ENCODE results near the gene NBPF9.
"Not testable (repeated sequence)": the region's sequence is repeated elsewhere in the genome, so short reads cannot be mapped to it uniquely, and the experiment has no call there.

NBPF9 gene

GRCh38 chr1:149103109-149104081 lies at the start of gene NBPF9:
Gene NBPF9 (minus strand): TSS chr1:149103551. CDS start chr1:149082139, 21,412 bp downstream.
- not testable (repeated sequence) for DNase-seq (ENCODE audit: extremely low read depth, low read depth)

DNA sequence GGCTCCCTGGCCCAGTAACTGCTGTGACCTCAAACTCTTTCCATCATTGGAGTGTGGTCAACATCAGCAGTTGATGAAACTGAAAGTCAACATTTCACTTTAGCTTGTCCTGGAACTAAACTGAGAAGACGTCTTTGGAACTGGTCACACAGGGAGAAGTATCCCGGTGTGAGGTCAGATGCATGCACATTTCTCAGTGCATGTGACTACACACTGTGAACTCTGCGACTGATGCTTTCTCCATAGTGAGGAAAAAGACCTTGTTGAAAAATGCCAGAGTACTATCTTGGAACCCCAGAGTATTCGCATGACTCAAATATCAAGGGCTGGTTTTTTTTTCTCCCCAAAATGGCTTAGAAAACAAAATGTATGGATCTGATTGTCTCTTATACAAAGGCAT lies 46.6 kb upstream of the NBPF9 start:
- DNase-seq (ENCODE audit: extremely low read depth, low read depth), result not testable (repeated sequence)

DNA sequence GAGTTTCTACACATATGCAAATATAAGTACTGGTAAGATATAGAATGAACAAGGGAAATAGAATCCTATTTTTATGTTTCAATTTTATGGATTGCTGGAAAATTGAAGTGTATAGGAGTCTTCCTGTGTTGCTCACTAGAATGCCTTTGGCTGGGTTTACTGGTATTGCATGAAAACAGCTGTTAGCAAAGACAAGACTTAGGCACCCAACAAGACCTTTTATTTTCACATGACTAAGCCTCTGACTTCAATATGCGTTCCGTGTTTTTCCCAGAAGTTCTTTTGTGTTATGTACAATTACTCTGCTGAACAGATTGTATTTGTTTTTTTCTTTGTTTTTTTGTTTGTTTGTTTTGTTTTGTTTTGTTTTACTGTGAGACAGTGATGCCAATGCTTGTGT lies 34.2 kb upstream of the NBPF9 start:
- not testable (repeated sequence) for DNase-seq (ENCODE audit: extremely low read depth, low read depth)

DNA sequence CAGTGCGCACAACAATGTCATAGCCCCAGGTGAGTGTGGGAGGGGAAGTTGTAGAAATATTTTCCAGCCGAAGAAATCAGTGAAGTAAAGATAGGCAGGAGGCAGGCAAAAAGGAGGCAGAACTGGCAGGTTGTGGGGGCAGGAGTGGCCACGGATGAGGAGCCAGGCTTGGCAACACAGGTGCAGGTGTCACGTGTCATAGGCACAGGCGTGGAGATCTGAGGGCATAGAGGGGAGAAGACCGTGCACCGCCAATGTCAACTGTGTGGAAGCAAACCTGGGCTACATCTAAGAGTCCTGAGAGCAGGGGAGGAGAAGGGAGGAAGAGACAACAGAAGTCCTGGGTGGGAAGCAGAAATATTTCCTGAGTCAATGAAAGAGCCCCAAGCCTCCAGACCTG lies 27.6 kb upstream of the NBPF9 start:
- DNase-seq (ENCODE audit: extremely low read depth, low read depth), result not testable (repeated sequence)

DNA sequence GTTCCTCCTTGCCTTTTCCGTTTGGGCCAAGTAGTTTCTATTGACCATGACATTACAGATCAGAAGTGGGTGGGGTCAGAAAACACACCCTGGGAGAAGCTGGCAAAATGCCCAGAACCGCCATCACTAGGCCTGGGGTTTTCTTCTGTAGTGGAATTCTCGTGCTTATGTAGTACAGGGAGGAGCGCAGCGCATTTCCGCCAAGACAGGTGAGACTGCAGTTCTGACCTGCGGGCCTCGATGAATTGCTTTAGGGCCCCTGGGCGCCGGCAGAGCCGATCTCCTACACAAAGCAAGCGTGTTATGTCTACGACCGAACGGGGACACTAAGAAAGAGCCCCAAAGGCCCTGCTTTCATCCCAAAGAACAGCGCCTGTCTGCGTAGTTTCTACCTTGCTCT lies 25.9 kb upstream of the NBPF9 start:
- DNase-seq (ENCODE audit: extremely low read depth, low read depth), result not testable (repeated sequence)

GRCh38 chr1:149126555-149127145 lies 23.3 kb upstream of the NBPF9 start:
- not testable (repeated sequence) for DNase-seq (ENCODE audit: extremely low read depth, low read depth)

DNA sequence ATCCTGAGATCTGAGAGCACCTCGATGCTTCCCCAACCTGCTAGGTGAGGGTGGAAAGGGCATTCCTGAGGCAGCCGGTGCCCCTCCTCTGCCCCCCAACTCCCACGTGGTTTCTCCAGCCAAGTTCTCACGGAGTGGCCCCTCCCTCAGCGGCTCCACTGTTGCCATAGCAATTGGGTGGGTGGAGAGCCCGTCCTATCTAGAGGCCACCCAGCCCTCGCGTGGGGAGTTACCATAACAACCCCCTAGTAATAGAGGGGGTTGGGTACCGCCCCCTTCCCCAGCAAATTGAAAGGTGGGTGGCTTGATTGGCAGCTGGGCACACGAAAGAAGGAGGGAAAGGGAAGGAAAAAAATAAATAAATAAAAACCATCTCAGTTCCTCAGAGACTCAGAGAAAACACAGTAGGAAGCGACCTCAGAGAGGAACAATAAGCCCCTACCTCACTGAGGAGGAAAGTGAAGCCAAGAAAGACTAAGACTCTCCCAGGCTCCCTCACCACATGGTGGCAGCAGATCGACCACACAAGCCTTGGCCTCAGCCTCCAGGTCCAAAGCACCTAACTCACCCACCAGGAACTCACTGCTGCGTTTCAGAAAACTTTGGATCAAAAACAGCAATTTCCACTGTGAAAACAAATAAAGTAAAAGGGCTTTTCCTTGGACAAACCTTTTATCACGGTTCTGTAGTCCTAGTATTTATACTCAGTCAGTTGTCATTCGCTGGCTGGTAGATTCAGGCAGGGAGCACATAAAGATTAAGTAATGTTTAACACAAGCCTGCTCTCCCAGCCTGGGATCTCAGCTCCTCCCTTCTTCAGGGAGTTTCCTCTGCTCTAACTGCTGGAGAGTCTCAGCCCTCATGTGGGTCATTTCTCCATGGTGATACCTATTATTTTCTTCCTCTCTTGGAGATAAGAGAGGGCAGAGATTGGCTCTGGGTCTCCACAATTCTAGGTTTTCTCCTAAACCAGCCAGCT lies 20.9 kb upstream of the NBPF9 start:
- not testable (repeated sequence) for DNase-seq (ENCODE audit: extremely low read depth, low read depth)

GRCh38 chr1:149112828-149113227 lies 9.5 kb upstream of the NBPF9 start:
- not testable (repeated sequence) for DNase-seq (ENCODE audit: extremely low read depth, low read depth)

DNA sequence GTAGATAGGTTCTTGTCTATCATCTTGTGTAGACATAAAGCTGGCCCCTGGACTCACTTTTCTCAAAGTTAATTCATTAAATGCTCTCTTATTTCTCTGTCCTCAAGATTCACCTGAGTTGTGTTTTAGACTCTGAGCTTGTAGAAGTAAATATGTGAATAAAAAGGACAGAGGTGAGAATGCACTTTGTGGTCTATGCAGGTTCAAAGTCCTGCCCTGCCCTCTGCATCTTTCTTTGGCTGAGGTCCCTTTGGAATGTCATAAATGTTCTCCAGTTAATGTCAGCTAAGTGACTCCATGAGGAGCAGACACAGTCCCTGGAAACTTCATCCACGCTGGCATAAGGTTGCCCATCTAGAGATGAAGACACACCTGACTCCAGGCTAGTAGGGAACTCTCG lies 7.0 kb upstream of the NBPF9 start:
- DNase-seq (ENCODE audit: extremely low read depth, low read depth), result not testable (repeated sequence)

- DNase-seq (ENCODE audit: extremely low read depth, low read depth), result not testable (repeated sequence)
Observed at GRCh38 chr1:149102574-149102973, 777 bp downstream of the NBPF9 start.

DNA sequence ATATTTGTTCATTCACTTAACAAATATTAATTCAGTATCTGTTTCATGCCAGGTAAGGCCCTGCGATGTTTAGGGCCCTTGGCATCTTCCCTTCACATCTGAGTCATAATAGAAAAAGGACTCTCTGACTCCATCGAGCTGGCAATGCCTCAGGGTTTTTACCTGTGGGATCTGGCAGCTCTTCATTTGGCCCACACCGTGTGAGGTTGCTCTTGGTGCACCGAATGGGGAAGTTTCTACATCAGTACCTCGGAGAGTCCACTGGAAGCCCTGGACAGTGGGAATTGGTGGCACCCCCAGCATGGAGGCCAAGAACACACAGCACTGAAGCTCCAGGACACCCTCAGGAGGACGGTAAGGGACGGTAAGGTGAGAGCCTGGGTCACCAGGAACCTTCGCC lies 5.1 kb downstream of the NBPF9 start:
- not testable (repeated sequence) for DNase-seq (ENCODE audit: extremely low read depth, low read depth)

DNA sequence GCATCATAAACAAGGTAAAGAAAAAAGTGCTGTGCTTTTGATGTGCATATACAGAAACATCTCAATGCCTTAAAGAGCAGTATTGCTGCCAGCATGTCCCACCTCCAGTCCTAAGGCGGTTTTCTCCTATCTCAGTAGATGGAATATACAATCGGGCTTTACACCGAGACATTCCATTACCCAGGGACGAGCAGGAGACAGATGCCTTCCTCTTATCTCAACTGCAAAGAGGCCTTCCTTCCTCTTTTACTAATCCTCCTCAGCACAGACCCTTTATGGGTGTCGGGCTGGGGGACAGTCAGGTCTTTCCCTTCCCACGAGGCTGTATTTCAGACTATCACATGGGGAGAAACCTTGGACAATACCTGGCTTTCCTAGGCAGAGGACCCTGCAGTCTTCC lies 10.2 kb downstream of the NBPF9 start:
- not testable (repeated sequence) for DNase-seq (ENCODE audit: extremely low read depth, low read depth)

DNA sequence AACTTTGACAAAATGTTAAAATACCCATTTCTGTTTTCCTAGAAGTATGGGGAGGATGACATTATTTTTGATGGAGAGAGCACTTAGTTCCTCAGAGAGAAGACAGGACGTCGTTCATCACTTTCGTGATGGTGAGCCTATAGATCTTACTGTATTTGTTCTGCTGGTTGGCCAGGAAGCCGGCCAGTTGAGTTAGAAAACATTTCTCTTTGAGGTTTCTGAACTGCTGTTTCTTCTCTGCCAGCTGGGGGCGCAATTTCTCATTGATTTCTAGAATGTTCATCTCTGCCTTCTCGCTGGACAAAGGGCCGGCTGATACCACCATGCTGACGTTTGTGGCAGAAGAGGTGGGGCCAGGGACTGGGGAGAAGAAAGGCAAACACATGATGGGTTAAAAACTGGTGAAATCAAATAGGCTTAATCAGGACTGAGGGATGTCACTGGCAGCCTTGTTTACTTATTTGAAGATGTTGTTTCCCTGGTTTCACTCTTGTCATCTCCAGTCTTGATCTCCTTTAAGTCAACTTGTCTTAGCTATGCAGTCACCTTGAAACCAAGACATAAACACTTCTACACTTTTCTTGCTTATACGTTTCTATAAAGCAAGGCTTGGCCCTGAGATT lies 27.7 kb downstream of the NBPF9 start:
- DNase-seq (ENCODE audit: extremely low read depth, low read depth), result not testable (repeated sequence)

DNA sequence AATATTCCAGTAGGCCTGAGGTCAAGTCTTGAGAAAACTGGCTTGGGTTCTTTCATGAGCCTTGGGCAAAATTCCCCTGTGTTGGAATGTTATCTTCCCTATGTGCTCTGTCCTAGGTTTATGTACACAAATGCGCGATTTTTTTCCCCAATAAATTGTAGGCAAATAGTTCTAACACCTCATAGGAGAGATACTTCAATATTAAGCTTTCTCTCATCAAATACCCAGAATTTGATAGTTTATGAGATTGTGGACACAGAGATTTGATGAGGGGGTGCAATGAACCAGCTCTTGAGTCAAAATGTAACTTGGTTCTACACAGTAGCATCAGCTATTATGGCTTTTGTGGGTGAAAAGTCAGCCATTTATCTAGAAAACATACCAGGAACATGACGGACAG lies 38.7 kb downstream of the NBPF9 start:
- not testable (repeated sequence) for DNase-seq (ENCODE audit: extremely low read depth, low read depth)

- not testable (repeated sequence) for DNase-seq (ENCODE audit: extremely low read depth, low read depth)
Observed at GRCh38 chr1:149043056-149043455, 60.3 kb downstream of the NBPF9 start.

GRCh38 chr1:149033916-149034315 lies 69.4 kb downstream of the NBPF9 start:
- DNase-seq (ENCODE audit: extremely low read depth, low read depth), result not testable (repeated sequence)

DNA sequence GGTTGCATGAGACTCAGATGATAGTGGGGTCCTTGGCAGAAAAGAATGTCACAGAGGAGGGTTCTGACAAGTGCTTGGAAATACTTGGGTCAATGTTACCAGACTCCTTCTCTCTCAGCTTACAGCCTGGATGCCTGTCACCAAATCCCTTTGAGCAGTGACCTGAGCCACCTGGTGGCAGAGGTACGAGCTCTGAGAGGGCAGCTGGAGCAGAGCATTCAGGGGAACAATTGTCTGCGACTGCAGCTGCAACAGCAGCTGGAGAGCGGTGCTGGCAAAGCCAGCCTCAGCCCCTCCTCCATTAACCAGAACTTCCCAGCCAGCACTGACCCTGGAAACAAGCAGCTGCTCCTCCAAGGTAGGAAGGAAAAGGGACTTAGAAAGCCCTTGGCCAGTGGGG lies 79.0 kb downstream of the NBPF9 start:
- DNase-seq (ENCODE audit: extremely low read depth, low read depth), result not testable (repeated sequence)

- DNase-seq (ENCODE audit: extremely low read depth, low read depth), result not testable (repeated sequence)
Observed at GRCh38 chr1:149018577-149018976, 84.8 kb downstream of the NBPF9 start.

DNA sequence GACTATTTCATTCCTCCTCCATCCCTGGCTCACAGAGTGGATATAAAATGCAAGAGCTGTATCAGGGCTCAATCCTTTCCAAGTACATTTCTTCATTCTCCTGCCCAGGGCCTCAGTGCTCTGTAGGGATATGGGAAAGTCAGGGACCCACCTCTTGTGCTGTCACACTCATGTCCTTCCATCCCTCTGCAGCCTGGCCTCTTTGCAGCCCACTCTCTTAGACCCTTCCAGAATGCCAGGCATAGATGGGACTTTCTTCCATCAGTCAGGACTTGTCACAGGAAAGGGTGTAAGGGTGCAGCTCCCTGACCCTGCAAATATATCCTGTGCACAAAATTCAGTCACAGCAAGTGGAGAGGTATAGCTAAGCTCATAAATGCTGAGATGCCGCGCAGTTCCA lies 86.7 kb downstream of the NBPF9 start:
- not testable (repeated sequence) for DNase-seq (ENCODE audit: extremely low read depth, low read depth)

GRCh38 chr1:149015522-149015921 lies 87.8 kb downstream of the NBPF9 start:
- not testable (repeated sequence) for DNase-seq (ENCODE audit: extremely low read depth, low read depth)

Data from AG09319 (cell line).